Measurements from ENCODE around the gene PHTF2. TPM values are rescaled to one million over a fixed set of nuclear protein-coding genes. Genes with fewer than 3 reads are reported as not detected.

PHTF2 gene
- total and polyA plus RNA-seq, 2 of the 4 experiments (the other 2 are of a cell fraction): 28.3 to 69.9 TPM

GRCh38 chr7:77791956-77792355 lies 6.6 kb upstream of the PHTF2 start:
- dilution Hi-C loops (cut with HindIII; ENCODE audit: low sequenced_read_pairs, unreplicated experiment): no loop called here
- Histone ChIP-seq H3K4me2 (ENCODE audit: low read depth, low read length) (no peak overlapping the region), H3K4me1 (ENCODE audit: control insufficient read depth, insufficient read depth, low read length) (peaks cover 4% of the 10 kb centered on the region; the same call in 1 of the 2 replicates), H3K9ac (ENCODE audit: low read depth, low read length) (no peak overlapping the region), H4K8ac (ENCODE audit: low read depth in 2 of 2, low read length in 2 of 2) (no peak overlapping the region), H2BK5ac (ENCODE audit: low read depth, low read length, poor library complexity, severe bottlenecking) (no peak overlapping the region), H2AFZ (replicated peaks; ENCODE audit: low read length, poor library complexity) (no peak overlapping the region), H2AK9ac (replicated peaks; ENCODE audit: low read depth, low read length, poor library complexity) (no peak overlapping the region), H3K27ac (ENCODE audit: insufficient read depth, low read length) (no peak overlapping the region), H4K20me1 (ENCODE audit: insufficient read depth, low read length) (no peaks in the 10 kb centered on the region), H4K91ac (ENCODE audit: insufficient read depth, low read depth, low read length) (no peak overlapping the region), H3K9me1 (ENCODE audit: insufficient read depth, low read length) (peaks cover 3% of the 10 kb centered on the region; the same call in 1 of the 2 replicates), H3K23ac (ENCODE audit: low read depth, low read length) (no peak overlapping the region), H2BK20ac (ENCODE audit: low read depth, low read length) (no peak overlapping the region), H3K18ac (ENCODE audit: low read depth, low read length) (no peak overlapping the region), H3K56ac (ENCODE audit: extremely low read depth, insufficient read depth, low read length) (no peak overlapping the region), H3K4ac (ENCODE audit: low read depth, low read length) (no peak overlapping the region), H3K79me1 (ENCODE audit: low read depth in 1 of 2, low read length in 2 of 2) (peaks cover 10 to 33% of the 10 kb centered on the region in 2 experiments), H3K36me3 (ENCODE audit: control insufficient read depth, insufficient read depth, low read length) (no peaks in the 10 kb centered on the region), H4K5ac (ENCODE audit: low read depth, low read length) (no peak overlapping the region), H3K9me3 (ENCODE audit: control insufficient read depth, insufficient read depth, low read length) (no peaks in the 10 kb centered on the region), H2AK5ac (ENCODE audit: low read depth, low read length) (no peak overlapping the region), H2BK15ac (ENCODE audit: low read depth, low read length) (no peak overlapping the region), H2BK120ac (ENCODE audit: low read depth, low read length) (no peak overlapping the region), H3K4me3 (ENCODE audit: insufficient read depth, low read depth, low read length) (no peak overlapping the region), H3K14ac (replicated peaks; ENCODE audit: low read depth, low read length) (no peak overlapping the region), H3K27me3 (ENCODE audit: control insufficient read depth, insufficient read depth, low read length) (no peaks in the 10 kb centered on the region)
- TF ChIP-seq CEBPB (IDR thresholded peaks at IDR 0.05; ENCODE audit: low read depth, low read length): no peak
- no peak for TF ChIP-seq BHLHE40 (IDR thresholded peaks at IDR 0.05; ENCODE audit: low read depth, low read length)
- TF ChIP-seq USF2 (IDR thresholded peaks at IDR 0.05; ENCODE audit: low read depth, low read length): no peak
- no peak for TF ChIP-seq FOS (IDR thresholded peaks at IDR 0.05; ENCODE audit: low read depth, low read length)
- no peak for TF ChIP-seq MAFK (IDR thresholded peaks at IDR 0.05; ENCODE audit: low read depth, low read length)
- no peak for TF ChIP-seq RCOR1 (IDR thresholded peaks at IDR 0.05; ENCODE audit: insufficient replicate concordance, low read length)
- no peak for TF ChIP-seq POLR2A (IDR thresholded peaks at IDR 0.05; ENCODE audit: low read depth, low read length)
- TF ChIP-seq SMC3 (IDR thresholded peaks at IDR 0.05; ENCODE audit: low read depth, low read length): no peak
- no peak for TF ChIP-seq RFX5 (IDR thresholded peaks at IDR 0.05; ENCODE audit: low read depth, low read length)
- TF ChIP-seq ELK1 (IDR thresholded peaks at IDR 0.05; ENCODE audit: borderline replicate concordance, low read depth, low read length): no peak
- no peak for TF ChIP-seq NFE2L2 (IDR thresholded peaks at IDR 0.05; ENCODE audit: low read depth, low read length)
- no peak for TF ChIP-seq MAZ (IDR thresholded peaks at IDR 0.05; ENCODE audit: borderline replicate concordance, low read depth, low read length)
- no peak for TF ChIP-seq CHD1 (IDR thresholded peaks at IDR 0.05; ENCODE audit: low read depth, low read length)
- no peak for TF ChIP-seq RAD21 (IDR thresholded peaks at IDR 0.05; ENCODE audit: low read length)
- no peak for TF ChIP-seq CTCF (conservative IDR thresholded peaks at IDR 0.05; ENCODE audit: low read depth, low read length)
- ChIA-PET CTCF (interaction anchor here (1.0 kb wide), 1 partner anchor 32 kb away, joined by 3 read pairs; no protein-coding TSS in a partner anchor), POLR2A (ENCODE audit: unreplicated experiment) (no interaction called here)
- ATAC-seq (ENCODE audit: low read depth) (no peak), DNase-seq (no peak)
- in situ Hi-C loops (cut with MboI; ENCODE audit: low sequenced_read_pairs): no loop called here
- intact Hi-C loops (cut with micrococcal nuclease): loop anchor here (10.0 kb wide), 1 partner anchor 113 kb away; no protein-coding TSS in a partner anchor
- WGBS, 2 experiments (ENCODE audit: extremely low coverage in 2 of 2, insufficient read length in 1 of 2): no CpG with 5 or more reads among the region's 2 CpGs
- BruUV-seq (replicated peaks): no TSS peak

Data from IMR-90 (cell line).